OCI-LY3 (cell line): ENCODE results near the gene TSC1.
A peak's percentile ranks its signal among the peaks of the same experiment; 100 is the strongest.

ENCODE experiments used
- H2AFZ ChIP-seq: fragments of 200-600, 300-600 bp; shearing (Covaris generic); 2 replicates; pipeline ENCODE4 v1.6.0; 2014; ENCODE audit warnings: antibody characterized with exemption, low read depth, low read length
- H3K27ac ChIP-seq: fragments of 200-600, 300-600 bp; sonication (generic); 2 replicates; pipeline ENCODE4 v1.5.1; 2014; ENCODE audit warnings: mild to moderate bottlenecking, low read length, moderate library complexity, mixed read lengths
- H3K27me3 ChIP-seq: fragments of 200-600, 300-600 bp; sonication (generic); 2 replicates; pipeline ENCODE4 v1.6.1; 2014; ENCODE audit warnings: low read depth, low read length, mixed read lengths
- H3K36me3 ChIP-seq: fragments of 200-600, 300-600 bp; sonication (generic); replicated peaks from 2 replicates; pipeline ENCODE3; 2014; ENCODE audit warnings: low read depth, low read length, mixed read lengths
- H3K4me1 ChIP-seq: fragments of 300-600, 200-600 bp; sonication (generic); 2 replicates; pipeline ENCODE4 v1.6.1; 2014; ENCODE audit warnings: low read length, mixed read lengths
- H3K4me2 ChIP-seq: fragments of 200-600, 300-600 bp; sonication (generic); 2 replicates; pipeline ENCODE4 v1.6.1; 2014; ENCODE audit warnings: low read length, mixed read lengths
- H3K4me3 ChIP-seq: fragments of 300-600, 200-600 bp; sonication (generic); 2 replicates; pipeline ENCODE4 v1.5.1; 2014; ENCODE audit warnings: antibody characterized with exemption, mild to moderate bottlenecking, low read length, moderate library complexity
- H3K79me2 ChIP-seq: fragments of 300-600, 200-600 bp; shearing (Covaris generic); 2 replicates; pipeline ENCODE4 v1.6.1; 2014; ENCODE audit warnings: mild to moderate bottlenecking, low read length, mixed read lengths
- H3K9ac ChIP-seq: fragments of 300-600, 200-600 bp; shearing (Covaris generic); 2 replicates; pipeline ENCODE4 v1.6.0; 2014; ENCODE audit warnings: mild to moderate bottlenecking, low read length, moderate library complexity
- H3K9me3 ChIP-seq: fragments of 200-600, 300-600 bp; shearing (Covaris generic); 2 replicates; pipeline ENCODE4 v1.6.1; 2014; ENCODE audit warnings: low read length, mixed read lengths; ENCODE audit not compliant: insufficient read depth
- H4K20me1 ChIP-seq: fragments of 200-600, 300-600 bp; sonication (generic); 2 replicates; pipeline ENCODE4 v1.6.1; 2016; ENCODE audit warnings: low read length, mixed read lengths; ENCODE audit not compliant: insufficient read depth
- EZH2phosphoT487 ChIP-seq: fragments of 200-600 bp; shearing (Covaris generic); IDR thresholded peaks from 2 replicates; pipeline ENCODE4 v1.6.1; 2018; ENCODE audit warnings: antibody characterized with exemption, mixed run types, low read depth
- TF ChIP-seq, protein P1 (sequence below): fragments of 200-600, 300-600 bp; sonication (generic); IDR thresholded peaks from 2 replicates; pipeline ENCODE4 v1.5.1; 2014; ENCODE audit warnings: antibody characterized with exemption, low read length, low read depth

TSC1 gene

DNA sequence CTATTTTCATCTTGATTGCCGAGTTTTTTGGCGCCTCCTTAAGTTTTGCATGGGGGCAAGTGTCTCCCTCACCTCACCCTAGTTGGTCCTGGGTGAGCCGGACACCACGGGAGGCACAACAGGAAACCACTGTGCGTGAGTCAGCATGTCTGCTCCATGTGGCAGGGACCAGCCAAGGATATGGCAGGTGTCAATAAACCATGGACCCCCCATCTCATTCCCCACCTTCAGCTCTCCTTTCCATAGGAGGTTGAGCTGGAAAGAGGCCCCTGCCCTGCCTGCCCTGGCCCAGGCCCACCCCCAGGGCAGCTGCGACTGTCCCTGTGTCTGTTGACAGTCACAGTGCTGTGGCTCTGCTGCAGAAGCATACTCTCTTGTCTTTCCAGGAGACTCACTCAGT, 62.6 kb downstream of the TSC1 start:
- no peaks in the 10 kb centered on the region for H4K20me1 ChIP-seq

GRCh38 chr9:132880324-132880661, 64.1 kb downstream of the TSC1 start:
- Histone ChIP-seq H3K9me3 (no peaks in the 10 kb centered on the region), H3K4me2 (no peak overlapping the region), H3K27me3 (no peaks in the 10 kb centered on the region), H3K9ac (no peak overlapping the region), H3K79me2 (no peaks in the 10 kb centered on the region), H2AFZ (no peak overlapping the region), H3K27ac (no peak overlapping the region), H3K36me3 (no peaks in the 10 kb centered on the region), H3K4me3 (no peak overlapping the region), H4K20me1 (no peaks in the 10 kb centered on the region), H3K4me1 (peaks cover 15% of the 10 kb centered on the region)
- TF ChIP-seq, protein P1, sequence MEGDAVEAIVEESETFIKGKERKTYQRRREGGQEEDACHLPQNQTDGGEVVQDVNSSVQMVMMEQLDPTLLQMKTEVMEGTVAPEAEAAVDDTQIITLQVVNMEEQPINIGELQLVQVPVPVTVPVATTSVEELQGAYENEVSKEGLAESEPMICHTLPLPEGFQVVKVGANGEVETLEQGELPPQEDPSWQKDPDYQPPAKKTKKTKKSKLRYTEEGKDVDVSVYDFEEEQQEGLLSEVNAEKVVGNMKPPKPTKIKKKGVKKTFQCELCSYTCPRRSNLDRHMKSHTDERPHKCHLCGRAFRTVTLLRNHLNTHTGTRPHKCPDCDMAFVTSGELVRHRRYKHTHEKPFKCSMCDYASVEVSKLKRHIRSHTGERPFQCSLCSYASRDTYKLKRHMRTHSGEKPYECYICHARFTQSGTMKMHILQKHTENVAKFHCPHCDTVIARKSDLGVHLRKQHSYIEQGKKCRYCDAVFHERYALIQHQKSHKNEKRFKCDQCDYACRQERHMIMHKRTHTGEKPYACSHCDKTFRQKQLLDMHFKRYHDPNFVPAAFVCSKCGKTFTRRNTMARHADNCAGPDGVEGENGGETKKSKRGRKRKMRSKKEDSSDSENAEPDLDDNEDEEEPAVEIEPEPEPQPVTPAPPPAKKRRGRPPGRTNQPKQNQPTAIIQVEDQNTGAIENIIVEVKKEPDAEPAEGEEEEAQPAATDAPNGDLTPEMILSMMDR = no peak
- TF ChIP-seq EZH2phosphoT487 = no peak

More for the DNA sequence above, 62.6 kb downstream of the TSC1 start:
- Histone ChIP-seq H3K27ac (no peak overlapping the region), H3K27me3 (no peaks in the 10 kb centered on the region), H3K9me3 (no peaks in the 10 kb centered on the region), H2AFZ (no peak overlapping the region), H3K4me2 (no peak overlapping the region), H3K79me2 (no peaks in the 10 kb centered on the region), H3K4me1 (peaks cover 15% of the 10 kb centered on the region), H3K4me3 (no peak overlapping the region), H3K9ac (no peak overlapping the region), H3K36me3 (no peaks in the 10 kb centered on the region)
- TF ChIP-seq EZH2phosphoT487 = no peak
- TF ChIP-seq, protein P1 = no peak

DNA sequence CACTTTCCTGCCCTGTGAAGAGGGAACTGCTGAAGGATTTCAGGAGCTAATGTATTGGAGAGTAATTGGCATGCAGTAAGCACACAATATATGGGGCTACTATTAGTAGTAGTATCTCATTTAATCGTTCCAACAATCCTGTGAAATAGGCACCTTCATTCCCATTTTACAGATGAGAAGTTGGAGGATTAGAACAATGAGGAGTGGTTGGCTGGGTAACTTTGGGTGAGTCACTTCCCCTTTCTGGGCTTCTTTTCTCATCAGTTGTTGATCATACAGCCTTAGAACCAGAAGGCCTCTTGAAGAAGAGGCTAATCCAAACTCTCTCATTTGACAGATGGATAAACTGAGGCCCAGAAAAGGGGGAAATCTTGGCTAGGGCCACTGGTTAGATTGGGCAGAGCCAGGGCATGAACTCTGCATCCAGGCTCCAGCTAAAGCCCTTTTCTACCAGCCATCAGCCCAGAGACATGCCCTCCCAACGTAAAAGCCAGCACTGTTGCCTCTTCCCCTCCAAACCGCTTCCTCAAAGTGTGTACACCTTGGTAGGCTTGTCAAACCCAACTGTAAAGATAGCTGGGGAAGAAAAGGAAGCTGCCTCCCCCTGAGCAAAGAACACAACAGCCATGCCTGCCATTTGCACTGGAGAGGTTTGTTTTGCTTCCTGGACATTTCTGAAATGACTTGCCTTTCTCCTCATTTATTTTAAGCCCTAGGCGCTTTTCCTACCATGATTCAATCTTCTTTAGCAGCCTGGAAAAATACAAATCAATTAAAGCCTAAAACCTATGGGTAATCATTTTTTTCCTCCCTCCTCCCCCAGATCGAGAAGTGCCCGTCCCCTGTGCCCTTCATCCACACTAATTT, 64.7 kb downstream of the TSC1 start:
- Histone ChIP-seq H4K20me1 (no peaks in the 10 kb centered on the region), H3K36me3 (no peaks in the 10 kb centered on the region), H3K9ac (no peak overlapping the region), H3K27ac (no peak overlapping the region), H3K4me3 (peak overlapping the region; percentile 97), H3K4me1 (peaks cover 15% of the 10 kb centered on the region), H3K79me2 (no peaks in the 10 kb centered on the region), H3K9me3 (no peaks in the 10 kb centered on the region), H3K27me3 (no peaks in the 10 kb centered on the region), H2AFZ (no peak overlapping the region), H3K4me2 (peak overlapping the region; percentile 65)
- TF ChIP-seq, protein P1 = no peak
- no peak for TF ChIP-seq EZH2phosphoT487

DNA sequence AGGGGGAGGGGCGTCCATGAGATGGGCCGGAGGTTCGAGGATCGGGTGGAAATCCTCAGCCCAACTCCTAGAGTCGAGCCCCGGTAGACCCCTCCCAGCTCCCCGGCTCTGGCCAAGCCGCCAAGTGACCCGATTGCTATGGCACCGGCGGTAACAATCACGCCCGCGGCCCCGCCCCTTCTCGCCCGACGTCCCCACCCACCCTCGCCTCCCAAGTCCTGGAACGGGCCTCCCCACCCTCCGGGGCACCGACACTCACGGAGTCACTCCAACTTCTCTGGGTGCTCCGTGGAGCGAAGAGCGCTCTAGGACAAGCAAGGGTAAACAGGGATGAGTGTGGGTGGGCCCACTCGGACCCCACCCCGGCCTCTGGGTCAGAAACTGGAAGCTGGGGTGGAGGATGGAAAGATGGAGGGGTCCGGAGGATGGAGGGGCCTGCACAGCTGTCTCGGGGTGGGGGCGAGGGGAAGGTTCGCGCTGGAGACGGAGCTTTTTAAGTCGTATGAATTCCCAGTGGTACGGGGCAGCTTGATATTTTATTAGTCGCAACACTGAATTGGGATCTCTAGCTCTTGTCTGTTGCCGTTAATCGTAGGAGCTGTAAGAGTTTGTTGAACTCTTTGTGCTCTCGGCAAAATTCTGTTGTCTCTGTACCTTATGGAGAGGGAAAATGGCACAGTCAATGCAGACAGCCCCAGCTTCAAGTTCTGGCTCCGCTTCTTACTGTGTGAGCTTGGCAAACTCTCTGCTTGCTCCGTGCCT, 65.5 kb downstream of the TSC1 start, which contains the start of gene SPACA9:
SPACA9 (plus strand) TSS at position 204 of the 762 bp plus-strand sequence. CDS start 5,050 bp downstream, outside the sequence.
- Histone ChIP-seq H2AFZ (peak within 1 kb of the TSS; percentile 95), H3K79me2 (no peaks in the 10 kb centered on the region), H3K4me2 (peak within 1 kb of the TSS; percentile 65), H3K36me3 (no peaks in the 10 kb centered on the region), H3K27ac (peak within 1 kb of the TSS; percentile 25; the same call in 1 of the 2 replicates), H3K9ac (peak within 1 kb of the TSS; percentile 90), H3K9me3 (no peaks in the 10 kb centered on the region), H3K27me3 (no peaks in the 10 kb centered on the region), H4K20me1 (no peaks in the 10 kb centered on the region), H3K4me1 (peaks cover 15% of the 10 kb centered on the region), H3K4me3 (peak within 1 kb of the TSS; percentile 97)
- TF ChIP-seq, protein P1 = no peak
- TF ChIP-seq EZH2phosphoT487 = no peak
